GM21723 (cell line): Measurements from ENCODE around the gene AXIN2.
"Not testable (repeated sequence)": the region's sequence is repeated elsewhere in the genome, so short reads cannot be mapped to it uniquely, and the experiment has no call there.

Source experiments
- ATAC-seq: cut with Tn5 transposase; IDR thresholded peaks from one replicate; pipeline ENCODE4 v1.9.1; 2021; ENCODE audit warnings: mild to moderate bottlenecking, moderate library complexity; ENCODE audit not compliant: unreplicated experiment

Gene AXIN2

DNA sequence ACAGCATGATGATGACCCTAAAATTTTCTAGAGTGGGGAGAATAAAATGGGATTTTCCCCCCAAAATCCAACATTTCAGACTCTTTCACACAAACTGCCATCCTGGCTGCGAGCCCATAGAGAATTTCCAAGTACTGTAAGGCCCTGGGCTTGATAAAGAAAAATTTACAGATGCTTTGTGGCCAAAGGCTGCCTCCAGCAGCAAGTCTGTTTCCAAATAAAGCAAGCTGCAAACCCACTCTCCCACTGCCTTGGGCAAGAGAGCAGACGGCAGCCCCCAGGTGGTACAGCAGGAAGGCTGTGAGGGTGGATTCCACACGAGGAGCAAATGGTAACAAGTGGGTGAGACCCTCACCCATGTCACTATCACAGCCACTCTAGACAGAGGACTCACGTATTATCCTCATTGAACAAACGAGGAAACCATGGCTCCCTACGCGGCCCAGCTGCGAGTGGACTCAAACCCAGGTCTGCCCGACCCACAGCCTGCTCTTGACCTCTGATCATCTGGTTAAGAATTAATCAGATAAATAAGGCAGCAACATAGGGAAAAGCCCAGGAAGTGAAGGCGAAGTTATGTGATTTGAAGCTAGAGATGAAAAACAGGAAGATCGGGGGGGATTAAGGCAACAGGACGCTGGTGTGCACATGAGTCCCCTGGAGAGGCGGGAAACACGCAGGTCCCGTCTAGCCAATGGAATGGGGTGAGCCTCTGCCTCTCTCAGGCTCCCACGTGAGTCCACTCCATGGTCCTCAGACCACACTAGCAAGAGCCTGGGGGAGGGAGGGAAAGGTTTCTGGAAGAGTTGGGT is 37.4 kb downstream of the AXIN2 start:
- no peak for ATAC-seq

DNA sequence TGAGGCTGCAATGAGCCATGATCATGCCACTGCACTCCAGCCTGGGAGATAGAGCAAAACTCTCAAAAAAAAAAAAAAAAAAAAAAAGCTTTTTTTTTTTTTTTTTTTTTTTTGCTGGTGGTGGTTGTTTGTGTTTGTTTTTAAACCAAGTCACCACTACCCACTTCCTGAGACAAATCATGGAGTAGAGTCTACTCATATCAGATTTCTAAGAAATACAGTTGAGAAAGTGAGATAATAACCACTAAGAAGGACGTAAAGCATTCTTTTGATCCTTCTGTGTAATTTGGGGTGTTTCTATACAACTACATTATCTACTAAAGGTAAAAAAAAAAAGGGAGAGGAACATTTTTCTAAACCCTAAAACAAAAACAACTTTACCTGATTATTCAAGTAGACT is 38.0 kb downstream of the AXIN2 start:
- no peak for ATAC-seq

DNA sequence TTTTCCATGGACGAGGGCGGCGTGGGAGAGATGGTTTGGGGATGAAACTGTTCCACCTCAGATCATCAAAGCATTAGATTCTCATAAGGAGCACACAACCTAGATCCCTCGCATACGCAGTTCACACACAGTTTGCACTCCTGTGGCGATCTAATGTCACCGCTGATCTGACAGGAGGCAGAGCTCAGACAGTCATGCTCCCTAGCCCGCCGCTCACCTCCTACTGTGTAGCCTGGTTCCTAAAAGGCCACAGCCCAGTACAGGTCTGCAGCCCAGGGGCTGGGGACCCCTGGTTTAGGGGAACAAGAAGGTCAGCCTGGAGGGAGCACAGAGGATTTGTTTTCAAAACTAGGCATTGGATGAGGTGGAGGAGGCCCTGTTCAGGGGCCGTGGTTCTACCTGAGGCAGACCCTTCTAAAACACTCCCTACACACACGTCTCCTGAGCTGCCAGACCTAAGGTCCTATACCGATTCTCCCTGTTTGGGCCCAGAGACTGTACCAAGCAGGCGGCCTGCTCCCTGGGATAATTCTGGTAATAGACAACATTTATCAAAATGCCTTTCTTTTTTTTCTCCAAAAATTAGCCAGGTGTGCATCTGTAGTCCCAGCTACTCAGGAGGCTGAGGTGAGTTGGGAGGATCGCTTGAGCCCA is 38.6 kb downstream of the AXIN2 start:
- no peak for ATAC-seq

DNA sequence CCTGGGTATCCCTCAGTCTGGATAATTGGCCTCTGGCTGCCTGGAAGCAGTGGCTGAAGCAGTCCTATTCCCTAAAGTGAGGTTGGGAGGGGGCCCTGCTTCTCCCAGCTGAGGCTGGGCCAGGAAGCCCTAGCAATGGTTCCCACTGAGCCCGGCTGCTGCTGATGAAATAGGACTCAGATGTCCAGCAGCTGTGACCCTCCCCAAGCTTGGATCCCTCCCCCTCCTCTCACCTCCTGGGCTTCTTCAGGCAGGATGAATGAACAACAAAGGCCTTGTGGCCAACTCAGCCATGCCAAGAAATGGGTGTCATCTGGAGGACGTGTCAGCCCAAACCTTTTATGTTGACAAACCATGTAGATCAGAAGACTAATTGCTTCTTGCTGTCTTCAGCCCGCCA is 42.0 kb downstream of the AXIN2 start:
- ATAC-seq, result no peak

DNA sequence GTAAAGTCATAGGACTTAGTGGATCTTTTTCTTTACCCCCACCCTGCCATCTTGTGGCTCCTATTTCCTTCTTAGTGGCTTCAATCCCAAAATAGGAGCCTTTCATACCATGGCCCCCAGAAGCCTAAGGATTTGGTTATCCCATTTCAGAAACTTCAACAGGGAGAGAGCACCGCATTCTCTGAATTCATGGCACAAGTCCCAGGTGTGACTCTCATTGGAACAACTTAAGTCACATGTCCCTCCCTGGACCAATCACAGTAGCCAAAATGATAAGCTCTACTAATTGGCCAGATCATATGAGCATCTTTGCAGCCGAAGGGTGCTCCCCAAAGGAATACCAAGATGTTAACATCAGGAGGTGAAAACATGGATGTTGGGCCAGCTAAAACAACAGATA is 43.2 kb downstream of the AXIN2 start:
- no peak for ATAC-seq

DNA sequence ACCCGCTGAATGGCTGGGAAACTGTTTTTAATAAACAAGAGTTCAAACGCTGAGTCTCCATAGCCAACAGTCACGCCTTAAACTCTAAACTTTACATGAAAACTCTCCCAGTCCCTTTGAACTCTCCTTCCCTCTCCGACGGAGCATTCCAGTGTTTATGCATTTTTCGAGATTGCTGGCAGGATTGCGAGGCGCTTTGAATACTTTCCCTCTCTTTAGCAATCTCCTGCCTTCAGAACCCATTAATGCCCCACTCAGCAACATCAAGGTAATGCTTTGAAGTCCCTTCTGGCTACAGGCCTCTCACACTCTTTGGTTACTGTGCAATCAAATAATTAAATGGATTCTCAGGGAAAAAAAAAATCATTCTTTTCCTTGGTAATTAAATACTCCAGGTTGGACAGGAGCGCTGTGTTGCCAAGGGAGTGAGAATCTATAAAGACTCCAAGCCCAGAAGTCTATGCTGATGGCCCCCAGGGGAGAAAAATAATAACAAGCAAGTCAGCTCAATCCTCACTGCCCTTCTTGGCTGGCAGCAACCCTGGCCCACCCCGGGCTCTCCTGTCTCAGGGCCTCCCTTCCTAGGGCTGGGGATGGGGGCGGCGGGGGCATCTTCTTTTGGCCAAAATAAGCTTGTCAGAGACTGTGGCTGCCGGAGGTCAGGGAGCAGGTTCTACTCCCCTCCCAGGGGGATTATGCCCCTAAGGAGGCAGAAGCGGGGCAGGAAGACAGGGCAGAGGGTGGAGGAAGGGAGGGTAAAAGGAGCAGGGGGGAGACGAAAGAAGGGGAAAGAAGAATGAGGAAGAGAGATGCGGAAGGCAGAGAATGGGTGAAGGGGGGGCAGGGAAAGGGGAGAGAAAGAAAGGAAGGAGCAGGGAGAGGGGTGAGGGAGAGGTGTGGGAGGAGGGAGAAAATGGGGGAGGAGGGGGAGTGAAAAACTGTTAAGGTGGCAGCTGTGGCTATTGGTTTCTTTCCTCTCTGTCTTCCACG is 45.2 kb downstream of the AXIN2 start:
- ATAC-seq, result no peak

DNA sequence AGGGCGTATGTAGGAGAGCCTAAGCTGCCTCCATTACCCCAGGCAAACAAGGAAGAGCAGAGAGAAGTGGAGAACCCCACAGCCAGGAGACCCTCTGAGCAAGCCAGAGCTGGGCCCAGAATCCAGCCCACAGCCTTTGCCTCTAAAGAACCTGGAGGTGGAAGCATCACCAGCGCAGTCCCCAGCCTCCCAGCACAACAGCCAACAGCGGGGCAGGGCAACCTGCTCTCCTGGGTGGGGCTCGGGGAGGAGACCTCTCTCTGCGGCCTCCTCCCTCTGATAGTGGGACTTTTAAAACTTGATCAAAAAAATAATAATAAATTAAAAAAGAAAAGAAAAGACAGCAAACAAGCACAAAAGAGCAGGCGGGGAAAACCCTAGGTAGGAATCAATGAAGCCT is 45.9 kb downstream of the AXIN2 start:
- no peak for ATAC-seq

DNA sequence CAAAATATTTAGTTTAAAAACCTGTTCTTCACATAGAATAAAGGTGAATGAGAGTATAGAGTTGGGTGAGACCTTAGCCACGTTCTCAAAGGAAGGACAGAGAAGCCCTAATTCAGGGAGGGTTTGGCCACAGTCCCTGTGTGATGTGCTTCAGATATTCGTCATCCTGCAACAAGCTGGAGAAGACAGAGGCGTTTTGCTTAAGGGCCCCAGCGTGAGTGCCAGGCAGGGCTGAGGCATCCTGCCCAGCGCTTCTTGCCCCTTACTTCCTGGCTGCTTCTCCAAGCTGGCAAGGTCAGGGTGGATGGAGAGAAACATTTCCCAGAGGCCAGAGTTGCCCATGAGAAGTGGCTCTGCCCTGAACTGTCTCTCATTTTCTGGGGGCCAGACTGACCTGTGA is 46.9 kb downstream of the AXIN2 start:
- no peak for ATAC-seq

DNA sequence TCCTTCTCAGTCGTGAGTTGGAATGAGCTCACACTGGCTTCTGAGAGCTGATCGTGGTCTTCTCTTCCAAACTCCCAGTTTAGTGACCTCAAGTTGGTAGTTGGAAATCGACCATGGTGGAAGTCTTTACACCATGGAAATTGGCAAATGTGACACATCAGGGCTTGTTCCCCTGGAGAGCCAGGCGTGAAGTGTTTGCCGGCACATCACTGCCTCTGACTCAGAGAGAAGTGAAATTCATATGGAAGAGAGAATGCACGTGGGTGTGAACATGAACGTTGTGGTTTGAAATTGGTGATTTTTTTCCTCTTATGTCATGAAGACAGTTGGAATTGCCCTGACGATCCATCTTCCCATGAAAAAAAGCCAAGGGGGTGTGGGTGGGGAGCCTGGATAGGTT is 47.4 kb downstream of the AXIN2 start:
- ATAC-seq, result no peak

DNA sequence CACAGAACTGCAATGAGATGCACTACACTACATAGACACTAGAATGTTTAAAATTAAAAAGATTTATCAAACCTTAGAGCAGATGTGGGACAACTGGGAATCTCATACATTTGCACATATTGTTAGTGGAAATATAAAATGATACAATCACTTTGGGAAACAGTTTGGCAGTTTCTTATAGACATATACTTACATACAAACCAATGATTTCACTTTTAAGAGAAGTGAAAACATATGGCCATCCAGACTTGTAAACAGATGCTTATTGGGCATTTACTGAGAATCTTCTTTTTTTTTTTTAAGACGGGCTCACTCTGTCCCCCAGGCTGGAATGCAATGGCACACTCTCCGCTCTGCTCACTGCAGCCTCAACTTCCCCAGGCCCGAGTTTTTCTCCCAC is 50.1 kb downstream of the AXIN2 start:
- no peak for ATAC-seq

DNA sequence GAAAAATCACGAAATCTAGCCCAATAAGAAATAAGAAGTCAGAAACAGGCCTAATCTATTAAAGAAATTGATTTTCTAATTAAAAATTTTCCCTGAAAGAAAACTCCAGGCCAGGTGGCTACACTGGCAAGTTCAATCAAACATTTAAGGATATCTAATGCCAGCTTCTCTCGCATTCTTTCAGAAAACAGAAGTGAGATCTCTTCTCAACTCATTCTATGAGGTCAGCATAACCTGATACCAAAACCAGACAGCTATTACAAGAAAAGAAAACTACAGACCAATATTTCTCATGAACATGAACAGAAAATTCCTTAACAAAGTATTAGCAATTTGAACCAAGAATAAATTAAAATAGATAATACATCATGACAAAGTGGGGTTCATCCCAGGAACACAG is 52.4 kb downstream of the AXIN2 start:
- ATAC-seq, result no peak

DNA sequence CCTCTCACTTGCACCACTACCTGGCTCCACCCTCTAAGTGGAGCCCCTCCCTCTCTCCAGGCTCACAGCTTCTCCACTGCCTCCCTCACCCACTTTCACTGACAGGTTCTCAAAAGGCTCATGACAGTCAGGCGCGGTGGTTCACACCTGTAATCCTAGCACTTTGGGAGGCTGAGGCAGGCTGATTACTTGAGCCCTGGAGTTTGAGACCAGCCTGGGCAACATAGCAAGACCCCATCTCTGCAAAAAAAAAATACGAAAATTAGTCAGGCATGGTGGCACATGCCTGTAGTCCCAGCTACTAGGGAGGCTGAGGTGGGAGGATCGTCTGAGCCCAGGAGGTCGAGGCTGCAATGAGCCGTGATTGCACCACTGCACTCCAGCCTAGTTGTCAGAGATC is 56.8 kb downstream of the AXIN2 start:
- not testable (repeated sequence) for ATAC-seq

DNA sequence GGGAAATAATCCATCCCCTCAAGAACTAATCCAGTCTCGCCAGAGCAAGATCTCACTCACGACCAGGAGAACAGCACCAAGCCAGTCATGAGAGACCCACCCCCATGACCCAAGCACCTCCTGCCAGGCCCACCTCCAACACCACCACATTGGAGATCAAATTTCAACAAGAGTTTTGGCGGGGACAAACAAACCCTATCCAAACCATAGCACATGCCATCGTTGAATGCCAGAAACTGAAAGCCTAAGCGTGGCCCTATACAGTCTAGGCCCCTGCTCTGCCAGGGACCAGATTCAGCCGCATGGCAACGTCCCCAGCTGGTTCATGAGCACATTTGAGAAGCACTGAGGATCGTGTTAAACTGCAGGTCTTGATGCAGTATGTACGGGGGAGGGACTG is 57.3 kb downstream of the AXIN2 start:
- no peak for ATAC-seq

DNA sequence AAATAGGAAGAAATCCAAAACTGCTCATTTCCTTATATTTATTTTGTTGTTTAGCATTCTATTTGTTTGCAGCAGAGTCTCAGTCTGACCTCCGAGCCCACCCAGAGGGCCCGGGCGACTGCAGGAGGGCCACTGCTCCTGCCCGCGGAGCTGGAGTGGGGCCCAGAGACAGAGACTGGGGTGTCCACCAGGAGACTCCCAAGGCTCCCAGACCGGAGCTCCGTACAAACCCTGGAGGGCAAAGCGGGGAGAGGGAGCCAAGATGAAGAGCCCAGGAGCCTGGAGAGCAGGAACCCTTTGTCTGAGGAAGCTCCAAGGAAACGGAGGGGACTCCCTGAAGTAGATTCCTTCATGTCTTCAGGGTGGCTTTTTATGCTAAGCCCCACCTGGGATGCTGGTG is 57.9 kb downstream of the AXIN2 start:
- no peak for ATAC-seq

DNA sequence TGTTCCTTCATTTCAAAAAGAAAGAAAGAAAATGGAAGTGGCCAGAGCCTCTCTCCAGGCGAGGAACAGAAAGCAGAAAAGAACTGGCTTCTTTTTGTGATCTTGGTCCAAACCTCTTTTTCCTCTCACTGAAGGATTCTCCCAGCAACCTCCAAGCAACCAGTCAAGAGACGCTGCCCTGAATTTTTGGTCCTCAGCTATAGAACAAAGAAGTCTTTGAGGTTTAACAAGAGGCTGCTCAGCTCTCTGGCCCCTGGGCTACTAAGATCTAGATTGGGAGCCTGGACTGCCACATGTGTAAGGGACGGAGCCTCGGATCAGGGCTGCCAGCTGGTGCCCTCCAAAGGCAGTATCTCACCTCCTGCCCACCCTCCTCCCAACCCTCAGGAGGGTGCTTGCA is 62.6 kb downstream of the AXIN2 start:
- no peak for ATAC-seq

DNA sequence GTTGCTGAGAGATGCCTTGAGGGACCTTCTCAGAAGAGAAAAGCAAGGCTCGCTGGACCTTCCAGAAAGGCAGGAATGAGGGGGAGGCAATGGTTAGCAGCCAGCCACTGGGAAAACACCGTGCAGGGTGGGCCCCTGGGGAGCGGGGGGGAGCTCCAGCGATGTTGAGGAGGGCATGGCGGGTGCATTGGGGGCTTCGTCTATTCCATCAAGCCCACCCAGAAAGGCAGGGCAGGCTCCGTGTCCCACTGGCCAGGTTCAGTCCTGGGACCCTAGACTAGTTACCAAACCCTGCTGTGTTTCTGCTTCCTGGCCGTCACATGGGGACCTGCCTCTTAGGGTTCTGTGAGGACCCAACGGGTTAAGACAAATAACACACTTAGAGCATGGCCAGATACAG is 64.6 kb downstream of the AXIN2 start:
- ATAC-seq, result no peak

DNA sequence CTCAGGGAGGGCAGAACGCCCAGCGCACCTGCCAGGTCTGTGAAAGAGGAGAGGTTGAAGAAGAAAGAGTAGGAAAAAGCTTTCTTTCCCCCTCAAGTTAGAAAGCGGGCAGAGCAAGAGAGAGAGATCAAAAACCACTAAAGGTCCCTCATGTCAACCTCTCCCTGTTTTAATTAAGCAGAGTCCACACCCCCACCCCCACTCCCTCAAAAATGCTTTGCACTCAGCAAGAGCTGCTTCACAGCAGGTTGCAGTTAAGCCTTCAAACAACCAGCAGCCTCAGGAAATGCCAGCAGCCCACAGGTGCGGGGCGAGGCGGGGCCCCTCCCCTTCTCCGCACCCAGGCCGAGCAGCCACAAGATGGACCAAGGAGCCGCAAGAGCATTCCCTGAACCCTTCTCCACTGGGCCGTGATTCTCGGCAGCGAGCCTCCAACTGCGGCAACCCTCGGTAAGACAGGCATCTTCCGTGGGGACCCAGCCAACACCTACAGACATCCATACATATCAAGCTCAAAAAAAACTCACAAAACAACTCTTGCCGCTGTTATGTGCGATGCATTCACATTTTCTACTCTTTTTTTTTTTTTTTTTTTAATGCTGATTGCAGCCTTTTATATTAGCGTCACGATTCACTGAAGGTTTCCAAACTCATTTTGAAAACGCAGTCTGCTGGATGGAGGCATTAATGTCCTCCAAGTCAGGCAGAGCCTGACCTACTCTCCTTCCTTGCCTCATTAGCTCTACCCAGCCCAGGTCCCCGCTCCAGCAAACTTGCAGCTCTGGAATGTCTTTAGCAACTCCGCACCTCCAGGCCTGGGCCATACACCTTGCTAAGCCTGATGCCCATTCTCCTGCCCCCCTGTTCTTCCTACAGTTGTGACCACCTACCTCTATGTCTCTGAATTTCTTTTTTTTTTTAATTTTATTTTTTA is 66.1 kb downstream of the AXIN2 start:
- no peak for ATAC-seq

DNA sequence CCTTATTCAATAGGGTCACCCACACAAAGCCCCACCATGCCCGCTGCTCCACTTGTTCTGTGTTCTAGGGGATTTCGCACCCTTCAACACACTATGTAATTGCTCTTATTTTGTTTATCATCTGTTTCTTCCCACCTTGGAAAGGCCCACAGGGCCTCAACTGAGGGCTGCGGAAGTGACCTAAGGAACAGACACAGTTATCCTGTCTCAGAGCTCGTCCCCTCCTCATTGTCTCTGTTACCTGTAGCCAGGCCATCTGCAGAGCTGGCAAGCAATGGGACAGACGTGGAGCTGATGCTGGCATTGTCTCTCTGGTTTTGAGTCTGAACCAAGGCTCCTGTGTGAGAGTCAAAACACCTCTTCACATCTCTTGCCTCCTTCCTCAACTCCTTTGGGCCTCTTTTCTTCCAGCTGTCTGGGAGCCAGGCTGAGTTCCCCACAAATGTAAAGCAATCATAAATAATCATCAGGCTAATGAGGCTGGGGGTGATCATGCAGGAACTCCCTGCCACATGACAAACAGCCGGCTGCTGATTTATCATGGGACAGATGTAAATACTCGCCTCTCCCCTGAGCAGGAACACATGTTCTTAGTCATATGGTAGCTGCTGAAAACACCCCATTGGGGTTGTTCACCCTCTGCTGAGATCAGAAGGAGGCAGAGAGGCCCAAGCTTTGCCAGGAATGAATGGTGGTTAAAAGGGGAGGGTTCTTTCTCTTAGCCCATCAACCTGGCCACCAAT is 71.9 kb downstream of the AXIN2 start:
- ATAC-seq, result no peak

DNA sequence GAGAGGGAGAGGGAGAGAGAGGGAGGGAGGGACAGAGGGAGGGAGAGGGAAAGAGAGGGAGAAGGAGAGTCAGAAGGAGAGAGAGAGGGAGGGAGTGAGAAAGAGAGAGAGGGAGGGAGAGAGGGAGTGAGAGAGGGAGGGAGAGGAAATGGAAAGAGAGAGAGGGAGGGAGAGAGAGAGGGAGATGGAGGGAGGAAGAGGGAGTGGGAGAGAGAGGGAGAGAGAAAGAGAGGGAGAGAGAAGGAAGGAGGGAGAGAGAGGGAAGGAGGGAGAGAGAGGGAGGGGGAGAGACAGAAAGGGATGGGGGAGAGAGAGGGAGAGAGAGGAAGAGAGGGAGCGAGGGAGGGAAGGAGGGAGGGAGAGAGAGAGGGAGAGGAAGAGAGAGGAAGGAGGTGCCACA is 72.8 kb downstream of the AXIN2 start:
- no peak for ATAC-seq

DNA sequence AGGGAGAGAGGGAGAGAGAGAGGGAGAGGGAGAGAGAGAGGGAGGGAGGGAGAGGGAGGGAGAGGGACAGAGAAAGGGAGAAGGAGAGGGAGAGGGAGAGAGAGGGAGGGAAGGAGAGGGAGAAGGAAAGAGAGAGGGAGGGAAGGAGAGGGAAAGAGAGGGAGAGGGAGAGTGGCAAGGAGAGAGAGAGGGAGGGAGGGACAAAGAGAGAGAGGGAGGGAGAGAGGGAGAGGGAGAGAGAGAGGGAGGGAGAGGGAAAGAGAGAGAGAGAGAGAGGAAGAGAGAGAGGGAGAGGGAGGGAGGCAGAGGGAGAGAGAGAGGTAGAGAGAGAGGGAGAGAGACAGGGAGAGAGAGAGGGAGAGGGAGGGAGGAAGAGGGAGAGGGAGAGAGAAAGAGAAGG is 73.5 kb downstream of the AXIN2 start:
- ATAC-seq, result no peak
